Tibial artery (tissue), 4 donors: Measurements from ENCODE around the gene TUBGCP2.

Source experiments
- DNase-seq, 2 donors: peaks; one replicate each; pipeline ENCODE4 v3.0.0-alpha.2; 2019
- H3K27ac ChIP-seq, 2 donors: fragments of 200-600 bp; sonication (generic) in 1 of 2; 1 replicate in 1 of 2; 2 replicates in 1 of 2; pipeline ENCODE4 v1.5.1; 2018 to 2019; ENCODE audit warnings: mild to moderate bottlenecking in 1 of 2
- H3K27me3 ChIP-seq, 2 donors: fragments of 200-600 bp; sonication (generic) in 1 of 2; one replicate each; pipeline versions ENCODE4 v1.5.1 to v1.6.0; 2016 to 2019
- H3K36me3 ChIP-seq, 3 donors: fragments of 200-600 bp; sonication (generic) in 2 of 3; one replicate each; pipeline ENCODE4 v1.5.1; 2016 to 2019; ENCODE audit warnings: mild to moderate bottlenecking in 2 of 3
- H3K4me1 ChIP-seq, 4 donors: fragments of 200-600 bp; sonication (generic) in 2 of 4; 1 replicate in 3 of 4; 2 replicates in 1 of 4; pipeline ENCODE4 v1.5.1; 2016 to 2019
- H3K4me3 ChIP-seq, 2 donors: fragments of 200-600 bp; sonication (generic) in 1 of 2; 1 replicate in 1 of 2; 2 replicates in 1 of 2; pipeline ENCODE4 v1.5.1; 2018 to 2019; ENCODE audit warnings: mild to moderate bottlenecking in 2 of 2
- H3K9me3 ChIP-seq, 3 donors: fragments of 200-600 bp; sonication (generic) in 1 of 3; one replicate each; pipeline ENCODE4 v1.5.1; 2016 to 2019
- intact Hi-C: fragments of 100-400 bp; cut with DNase I; formaldehyde crosslinking; loops from one replicate; pipeline ENCODE4 v1.15.0; 2023; ENCODE audit warnings: low total_unique reads
- TF ChIP-seq, protein P1 (sequence below), 2 experiments: fragments of 200-600 bp in 1 of 2; fragments of 450-650 bp in 1 of 2; IDR thresholded peaks; one replicate each; pipeline ENCODE4 v1.5.1; 2017 to 2019; ENCODE audit warnings: antibody characterized with exemption in 2 of 2, mild to moderate bottlenecking in 1 of 2, moderate library complexity in 1 of 2

Gene TUBGCP2

DNA sequence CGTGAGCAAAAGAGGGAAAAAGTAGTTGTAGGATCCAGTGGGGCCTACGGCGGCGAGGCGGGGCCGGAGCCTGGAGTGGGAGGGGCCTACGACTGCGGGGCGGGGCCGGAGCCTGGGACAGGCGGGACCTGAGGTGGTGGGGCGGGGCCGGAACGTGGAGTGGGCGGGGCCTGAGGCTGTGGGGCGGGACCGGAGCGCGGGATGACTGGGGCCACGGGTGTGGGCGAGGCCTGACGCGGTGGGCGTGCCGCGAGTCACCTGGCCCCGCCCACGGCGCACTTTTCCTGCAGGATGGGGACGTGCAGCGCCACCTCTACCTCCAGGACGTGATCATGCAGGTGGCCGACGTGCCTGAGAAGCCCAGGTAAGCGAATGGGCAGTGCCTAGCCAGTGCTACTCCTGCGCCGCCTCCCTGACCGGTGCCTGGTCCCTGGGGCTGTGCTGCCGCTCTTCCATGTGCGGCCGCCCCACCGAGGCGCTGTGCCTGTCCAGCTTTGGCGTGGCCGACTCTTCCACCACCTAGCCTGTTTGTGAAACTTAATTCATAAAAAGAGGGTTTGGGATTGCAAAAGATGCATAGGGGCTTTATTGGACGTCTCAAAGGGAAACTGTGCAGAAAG, 538 bp upstream of the TUBGCP2 start:
- Histone ChIP-seq H3K27me3 (no peaks in the 10 kb centered on the region), H3K4me1 (peaks cover 5 to 34% (median 26%) of the 10 kb centered on the region in 4 donors), H3K4me3 (peak overlapping the region; percentile 86 to 93), H3K9me3 (no peaks in the 10 kb centered on the region), H3K36me3 (peaks cover 9 to 36% (median 14%) of the 10 kb centered on the region in 3 donors), H3K27ac (peak overlapping the region; percentile 90 to 93)
- intact Hi-C loops, result loop anchor here (5.0 kb wide), 1 partner anchor 73 kb away; no protein-coding TSS in a partner anchor
- TF ChIP-seq, protein P1, sequence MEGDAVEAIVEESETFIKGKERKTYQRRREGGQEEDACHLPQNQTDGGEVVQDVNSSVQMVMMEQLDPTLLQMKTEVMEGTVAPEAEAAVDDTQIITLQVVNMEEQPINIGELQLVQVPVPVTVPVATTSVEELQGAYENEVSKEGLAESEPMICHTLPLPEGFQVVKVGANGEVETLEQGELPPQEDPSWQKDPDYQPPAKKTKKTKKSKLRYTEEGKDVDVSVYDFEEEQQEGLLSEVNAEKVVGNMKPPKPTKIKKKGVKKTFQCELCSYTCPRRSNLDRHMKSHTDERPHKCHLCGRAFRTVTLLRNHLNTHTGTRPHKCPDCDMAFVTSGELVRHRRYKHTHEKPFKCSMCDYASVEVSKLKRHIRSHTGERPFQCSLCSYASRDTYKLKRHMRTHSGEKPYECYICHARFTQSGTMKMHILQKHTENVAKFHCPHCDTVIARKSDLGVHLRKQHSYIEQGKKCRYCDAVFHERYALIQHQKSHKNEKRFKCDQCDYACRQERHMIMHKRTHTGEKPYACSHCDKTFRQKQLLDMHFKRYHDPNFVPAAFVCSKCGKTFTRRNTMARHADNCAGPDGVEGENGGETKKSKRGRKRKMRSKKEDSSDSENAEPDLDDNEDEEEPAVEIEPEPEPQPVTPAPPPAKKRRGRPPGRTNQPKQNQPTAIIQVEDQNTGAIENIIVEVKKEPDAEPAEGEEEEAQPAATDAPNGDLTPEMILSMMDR (IDR thresholded peaks at IDR 0.05), result no peak
- peak; percentile 84 to 93 for DNase-seq

DNA sequence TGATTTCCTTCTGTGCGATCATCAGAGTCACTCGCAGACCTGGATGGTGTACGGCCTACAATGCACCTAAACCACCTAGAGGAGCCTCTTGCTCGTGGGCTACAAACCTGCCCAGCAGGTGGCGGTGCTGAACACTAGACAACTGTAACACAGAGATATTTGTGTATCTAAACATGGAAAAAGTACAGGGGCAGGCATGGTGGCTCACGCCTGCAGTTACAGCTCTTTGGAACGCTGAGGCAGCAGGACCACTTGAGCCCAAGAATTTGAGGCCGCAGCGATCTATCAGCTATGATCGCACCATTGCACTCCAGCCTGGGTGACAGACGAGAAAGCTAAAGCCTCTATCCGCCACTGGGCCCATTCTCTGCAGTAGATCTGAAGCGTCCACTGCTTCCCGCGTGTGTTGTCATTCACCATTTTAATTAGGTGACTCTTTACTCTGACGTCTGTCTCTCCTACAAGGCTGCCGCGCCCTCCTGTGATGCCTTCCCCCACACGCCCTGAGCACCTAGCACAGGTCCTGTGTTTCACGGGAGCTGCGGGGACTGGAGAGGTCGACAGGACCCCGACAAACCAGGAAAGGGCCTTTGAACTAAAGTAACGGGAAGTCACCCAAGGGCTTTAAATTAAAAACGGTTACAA, 774 bp downstream of the TUBGCP2 start:
- H3K4me3 ChIP-seq, result peak overlapping the region; percentile 86 to 93
- H3K27ac ChIP-seq, result peak overlapping the region; percentile 90 to 93
- peak in 1 of 2 donors; percentile 52 for DNase-seq
- H3K27me3 ChIP-seq, result no peaks in the 10 kb centered on the region
- intact Hi-C loops, result loop anchor here (2.0 to 5.0 kb wide), 2 partner anchors 45 to 74 kb away; no protein-coding TSS in a partner anchor
- H3K9me3 ChIP-seq, result no peaks in the 10 kb centered on the region
- TF ChIP-seq, protein P1 (IDR thresholded peaks at IDR 0.05), result peak in 1 of 2 experiments; percentile 12
- peaks cover 5 to 47% (median 26%) of the 10 kb centered on the region in 4 donors for H3K4me1 ChIP-seq
- peaks cover 9 to 38% (median 18%) of the 10 kb centered on the region in 3 donors for H3K36me3 ChIP-seq

DNA sequence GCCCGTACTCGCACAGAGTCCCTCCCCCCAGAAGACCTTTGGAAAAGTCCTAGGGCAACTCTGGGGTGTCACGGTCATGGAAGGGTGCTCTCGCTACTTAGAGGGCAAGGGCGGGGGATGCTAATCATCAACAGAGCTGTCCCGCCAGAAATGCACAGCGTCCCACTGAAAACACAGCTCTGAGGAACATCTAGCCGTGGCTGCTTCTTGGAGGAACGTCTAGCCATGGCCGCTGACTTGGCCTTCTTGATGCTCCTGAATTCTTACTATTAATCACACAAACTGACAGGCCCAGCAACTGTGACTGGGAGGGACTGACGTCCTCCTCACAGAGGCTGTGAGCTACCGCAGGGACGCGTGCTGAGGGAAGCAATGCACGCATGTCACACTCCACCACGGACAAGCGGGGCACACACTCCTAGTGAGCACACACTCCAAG, 1.7 kb downstream of the TUBGCP2 start:
- Histone ChIP-seq H3K4me1 (peaks cover 5 to 47% (median 26%) of the 10 kb centered on the region in 4 donors), H3K4me3 (peak overlapping the region; percentile 86 to 93), H3K27ac (no peak overlapping the region), H3K36me3 (peaks cover 15 to 38% (median 22%) of the 10 kb centered on the region in 3 donors), H3K27me3 (no peaks in the 10 kb centered on the region), H3K9me3 (no peaks in the 10 kb centered on the region)
- DNase-seq, result no peak
- intact Hi-C loops, result loop anchor here (2.0 to 5.0 kb wide), 2 partner anchors 44 to 75 kb away; no protein-coding TSS in a partner anchor
- TF ChIP-seq, protein P1 (IDR thresholded peaks at IDR 0.05), result no peak

DNA sequence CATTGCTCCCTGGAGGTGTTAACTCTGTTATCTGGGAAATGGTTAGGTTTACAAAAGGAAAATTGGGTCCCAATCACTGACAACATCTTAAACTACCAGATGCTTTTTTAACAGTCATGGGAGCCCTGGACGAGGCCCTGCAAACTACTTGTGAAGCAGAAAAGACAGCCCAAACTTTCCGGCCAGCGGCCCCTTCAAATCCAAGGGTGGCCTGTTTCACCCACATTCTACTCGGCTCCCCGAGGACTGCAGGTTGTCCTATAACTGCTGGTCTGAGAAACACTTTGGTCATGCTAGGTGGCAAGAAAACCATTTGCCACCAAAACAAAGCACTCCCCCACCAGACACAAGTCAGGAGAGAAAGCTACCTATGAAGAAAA, 2.6 kb downstream of the TUBGCP2 start:
- H3K27ac ChIP-seq, result no peak overlapping the region
- no peak overlapping the region for H3K4me3 ChIP-seq
- no peaks in the 10 kb centered on the region for H3K27me3 ChIP-seq
- DNase-seq, result no peak
- H3K4me1 ChIP-seq, result peaks cover 5 to 47% (median 26%) of the 10 kb centered on the region in 4 donors
- peaks cover 8 to 41% (median 27%) of the 10 kb centered on the region in 3 donors for H3K36me3 ChIP-seq
- TF ChIP-seq, protein P1 (IDR thresholded peaks at IDR 0.05), result no peak
- intact Hi-C loops, result loop anchor here (2.0 to 5.0 kb wide), 2 partner anchors 43 to 76 kb away; no protein-coding TSS in a partner anchor
- H3K9me3 ChIP-seq, result no peaks in the 10 kb centered on the region

DNA sequence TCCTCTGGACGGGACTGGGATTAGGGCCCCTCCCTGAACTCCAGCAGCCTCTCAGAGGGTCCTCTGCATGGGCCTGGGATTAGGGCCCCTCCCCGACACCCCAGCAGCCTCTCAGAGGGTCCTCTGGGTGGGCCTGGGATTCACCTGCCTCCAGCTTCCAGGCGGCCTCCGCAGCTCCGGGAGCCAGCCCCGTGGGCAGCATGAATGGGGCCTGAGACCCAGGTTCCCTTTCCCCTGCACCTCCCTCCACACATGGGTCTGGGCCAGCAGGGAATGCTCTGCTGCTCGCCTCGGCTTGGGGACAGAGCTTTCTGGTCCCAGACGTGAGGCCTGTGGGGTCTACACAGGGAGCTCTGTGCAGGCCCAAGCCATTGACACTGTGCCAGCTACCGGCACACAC, 5.5 kb downstream of the TUBGCP2 start:
- TF ChIP-seq, protein P1 (IDR thresholded peaks at IDR 0.05), result no peak
- H3K27me3 ChIP-seq, result no peaks in the 10 kb centered on the region
- H3K4me1 ChIP-seq, result peaks cover 0 to 41% (median 22%) of the 10 kb centered on the region in 4 donors
- H3K9me3 ChIP-seq, result no peaks in the 10 kb centered on the region
- H3K27ac ChIP-seq, result no peak overlapping the region
- DNase-seq, result no peak
- peaks cover 37 to 56% (median 47%) of the 10 kb centered on the region in 3 donors for H3K36me3 ChIP-seq
- intact Hi-C loops, result no loop called here
- no peak overlapping the region for H3K4me3 ChIP-seq
